CD4-positive, alpha-beta T cell treated with Interleukin-15 for 4 hours (primary cell): Measurements from ENCODE around the gene CCSER1.
"Not testable (repeated sequence)": the region's sequence is repeated elsewhere in the genome, so short reads cannot be mapped to it uniquely, and the experiment has no call there.

Experiments used
- DNase-seq: peaks from one replicate; pipeline ENCODE4 v3.0.0-alpha.2; 2020; ENCODE audit warnings: low spot score

CCSER1 gene

GRCh38 chr4:91170768-91171167, 1043.6 kb downstream of the CCSER1 start:
- no peak for DNase-seq

GRCh38 chr4:91171217-91171616, 1044.0 kb downstream of the CCSER1 start:
- no peak for DNase-seq

GRCh38 chr4:91185061-91185460, 1057.9 kb downstream of the CCSER1 start:
- DNase-seq: not testable (repeated sequence)

- no peak for DNase-seq
Measured at GRCh38 chr4:91198951-91199350, 1071.8 kb downstream of the CCSER1 start.

- DNase-seq: no peak
Measured at GRCh38 chr4:91207535-91207934, 1080.3 kb downstream of the CCSER1 start.

- DNase-seq: no peak
Measured at GRCh38 chr4:91212211-91212610, 1085.0 kb downstream of the CCSER1 start.

- DNase-seq: not testable (repeated sequence)
Measured at GRCh38 chr4:91217831-91218403, 1090.7 kb downstream of the CCSER1 start.

- DNase-seq: no peak
Measured at GRCh38 chr4:91220315-91220714, 1093.1 kb downstream of the CCSER1 start.

- no peak for DNase-seq
Measured at GRCh38 chr4:91222014-91222413, 1094.8 kb downstream of the CCSER1 start.

GRCh38 chr4:91226867-91227266, 1099.7 kb downstream of the CCSER1 start:
- no peak for DNase-seq

GRCh38 chr4:91228659-91229058, 1101.5 kb downstream of the CCSER1 start:
- DNase-seq: no peak

- DNase-seq: no peak
Measured at GRCh38 chr4:91233164-91233563, 1106.0 kb downstream of the CCSER1 start.

GRCh38 chr4:91243132-91243531, 1115.9 kb downstream of the CCSER1 start:
- DNase-seq: no peak

GRCh38 chr4:91256043-91256442, 1128.8 kb downstream of the CCSER1 start:
- DNase-seq: no peak

GRCh38 chr4:91256751-91257150, 1129.6 kb downstream of the CCSER1 start:
- DNase-seq: no peak

GRCh38 chr4:91257721-91258120, 1130.5 kb downstream of the CCSER1 start:
- no peak for DNase-seq

- DNase-seq: no peak
Measured at GRCh38 chr4:91258326-91258725, 1131.1 kb downstream of the CCSER1 start.

GRCh38 chr4:91267543-91267942, 1140.3 kb downstream of the CCSER1 start:
- DNase-seq: no peak

GRCh38 chr4:91268481-91268880, 1141.3 kb downstream of the CCSER1 start:
- not testable (repeated sequence) for DNase-seq

- DNase-seq: no peak
Measured at GRCh38 chr4:91268913-91269312, 1141.7 kb downstream of the CCSER1 start.

GRCh38 chr4:91279899-91280298, 1152.7 kb downstream of the CCSER1 start:
- no peak for DNase-seq

- DNase-seq: no peak
Measured at GRCh38 chr4:91280551-91281290, 1153.5 kb downstream of the CCSER1 start.

- no peak for DNase-seq
Measured at GRCh38 chr4:91282217-91282616, 1155.0 kb downstream of the CCSER1 start.

- no peak for DNase-seq
Measured at GRCh38 chr4:91283726-91284230, 1156.6 kb downstream of the CCSER1 start.
